Measurements from ENCODE around the gene FRMD4A. TPM values are rescaled to one million over a fixed set of nuclear protein-coding genes. Genes with fewer than 3 reads are reported as not detected.

Gene FRMD4A
- total RNA-seq, 1 experiment from 2014 or later = 19.6 TPM

DNA sequence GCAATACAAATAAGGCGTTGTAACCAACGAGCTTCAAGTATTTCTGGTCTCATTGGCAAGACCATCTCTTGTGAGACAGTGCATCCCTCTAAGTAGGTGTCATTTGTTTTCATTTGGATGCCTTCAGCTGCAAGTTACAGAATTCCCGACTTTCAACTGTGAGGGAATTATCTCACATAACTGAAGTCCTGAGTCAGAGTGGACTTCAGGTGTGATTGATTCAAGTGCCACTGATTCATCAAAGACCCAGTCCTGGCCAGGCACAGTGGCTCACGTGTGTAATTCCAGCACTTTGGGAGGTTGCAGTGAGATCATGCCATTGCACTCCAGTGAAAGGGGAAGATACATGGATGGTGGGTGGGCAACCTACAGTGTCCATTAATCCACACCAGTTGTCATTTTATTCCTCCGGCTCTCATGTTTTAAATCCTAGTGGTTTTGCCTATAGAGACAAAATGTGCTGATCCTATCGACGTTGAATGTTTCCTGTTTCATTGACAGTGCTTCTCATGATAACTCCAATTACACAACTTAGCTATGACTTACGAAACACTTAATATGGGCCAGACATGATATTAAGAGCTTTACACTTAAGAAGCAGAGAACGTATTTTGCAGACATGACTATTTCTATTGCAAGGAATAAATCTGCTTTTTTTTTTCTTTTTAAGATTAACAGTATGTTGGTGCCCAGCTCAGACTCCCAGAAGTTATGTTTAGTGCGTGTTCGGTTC is 268.0 kb downstream of the FRMD4A start:
- Histone ChIP-seq H2BK5ac (ENCODE audit: insufficient read length, low read length) (no peak overlapping the region), H2BK12ac (ENCODE audit: insufficient read length, low read depth, low read length) (no peak overlapping the region), H3K56ac (ENCODE audit: insufficient read length, low read depth, low read length) (no peak overlapping the region), H3T11ph (ENCODE audit: low read length) (no peak overlapping the region), H2BK120ac (ENCODE audit: low read depth, low read length, poor library complexity, severe bottlenecking) (no peak overlapping the region), H3K27ac (ENCODE audit: insufficient read length, low read depth, low read length) (no peak overlapping the region), H4K20me1 (ENCODE audit: control insufficient read depth, insufficient read depth, insufficient read length) (no peaks in the 10 kb centered on the region), H4K5ac (ENCODE audit: insufficient read length, low read depth, low read length) (no peak overlapping the region), H2BK15ac (ENCODE audit: low read depth, low read length) (no peak overlapping the region), H3K9me3 (ENCODE audit: control insufficient read depth, low read depth, low read length) (no peaks in the 10 kb centered on the region), H3K27me3 (ENCODE audit: insufficient read depth, low read length) (no peaks in the 10 kb centered on the region), H3K4me2 (ENCODE audit: insufficient read depth, insufficient read length, low read length) (no peak overlapping the region), H3K4ac (ENCODE audit: low read depth, low read length) (no peak overlapping the region), H2AFZ (ENCODE audit: low read length) (no peak overlapping the region), H3K23ac (ENCODE audit: insufficient read length, low read depth, low read length) (no peak overlapping the region), H4K8ac (replicated peaks; ENCODE audit: insufficient read length, low read depth, low read length) (no peak overlapping the region), H2BK20ac (ENCODE audit: low read depth, low read length, poor library complexity, severe bottlenecking) (no peak overlapping the region), H3K23me2 (ENCODE audit: insufficient read length, low read depth, low read length, poor library complexity, severe bottlenecking) (no peaks in the 10 kb centered on the region), H3K4me1 (ENCODE audit: insufficient read depth, low read length) (no peaks in the 10 kb centered on the region), H3K9ac (ENCODE audit: extremely low read depth, insufficient read length, low read length) (no peak overlapping the region), H4K91ac (ENCODE audit: insufficient read length, low read depth, low read length) (no peak overlapping the region), H3K18ac (ENCODE audit: insufficient read length, low read depth, low read length) (no peak overlapping the region), H3K79me2 (ENCODE audit: insufficient read depth, low read length) (no peaks in the 10 kb centered on the region), H3K79me1 (ENCODE audit: insufficient read depth, low read depth, low read length, poor library complexity, severe bottlenecking) (no peaks in the 10 kb centered on the region), H2AK5ac (ENCODE audit: insufficient read length, low read length) (no peak overlapping the region), H3K14ac (ENCODE audit: insufficient read depth, low read length) (no peak overlapping the region)
- Mint-ChIP-seq H3K36me3 (ENCODE audit: insufficient read depth in 1 of 3, low read depth in 3 of 3) (no peaks in the 10 kb centered on the region), H3K27me3 (ENCODE audit: low read depth) (no peaks in the 10 kb centered on the region; the same call in 1 of the 2 replicates), H3K4me1 (0 out of 4 replicates have a peak, but pooled peaks cover 0 to 2% of the 10 kb centered on the region in 2 experiments), H3K9me3 (peaks cover 0 to 2% of the 10 kb centered on the region in 2 experiments; a peak in 3 of 5 replicates), H3K27ac (no peak overlapping the region), H3K4me3 (no peak overlapping the region)
- no peak for DNase-seq
- WGBS (ENCODE audit: extremely low coverage, insufficient read length, low lambda C conversion rate) = no CpG with 5 or more reads among the region's 11 CpGs
- TF ChIP-seq CTCF (conservative IDR thresholded peaks at IDR 0.05) = no peak

Measured in H9 (cell line).